ENCODE data around the gene SCN3B. TPM values are rescaled to one million over a fixed set of nuclear protein-coding genes. Genes with fewer than 3 reads are reported as not detected.

The SCN3B gene
- total RNA-seq, 1 experiment from 2014 or later, result 0.79 TPM

- ATAC-seq (no peak), DNase-seq (ENCODE audit: low spot score) (no peak)
- H3K9me3 Mint-ChIP-seq, result no peaks in the 10 kb centered on the region
- H3K27me3 Mint-ChIP-seq (ENCODE audit: low read depth), result no peaks in the 10 kb centered on the region
- TF ChIP-seq FOXP4 (CRISPR knock-in tag; IDR thresholded peaks at IDR 0.05) (no peak), ZNF219 (CRISPR knock-in tag; IDR thresholded peaks at IDR 0.05; ENCODE audit: borderline replicate concordance) (no peak), JUN (CRISPR knock-in tag; IDR thresholded peaks at IDR 0.05) (no peak), ZNF423 (CRISPR knock-in tag; IDR thresholded peaks at IDR 0.05) (no peak), ZNF232 (CRISPR knock-in tag; IDR thresholded peaks at IDR 0.05) (no peak), MYBL2 (CRISPR knock-in tag; IDR thresholded peaks at IDR 0.05) (no peak), ZNF532 (CRISPR knock-in tag; IDR thresholded peaks at IDR 0.05; ENCODE audit: borderline replicate concordance) (no peak), HMGA2 (CRISPR knock-in tag; IDR thresholded peaks at IDR 0.05) (no peak), KAT7 (CRISPR knock-in tag; IDR thresholded peaks at IDR 0.05; ENCODE audit: borderline replicate concordance) (no peak), RORB (CRISPR knock-in tag; IDR thresholded peaks at IDR 0.05) (no peak), SMAD4 (CRISPR knock-in tag; IDR thresholded peaks at IDR 0.05) (no peak), CREB1 (CRISPR knock-in tag; IDR thresholded peaks at IDR 0.05) (no peak), GRHL2 (CRISPR knock-in tag; IDR thresholded peaks at IDR 0.05; ENCODE audit: insufficient replicate concordance, severe bottlenecking) (no peak)
- TF ChIP-seq, protein P1, sequence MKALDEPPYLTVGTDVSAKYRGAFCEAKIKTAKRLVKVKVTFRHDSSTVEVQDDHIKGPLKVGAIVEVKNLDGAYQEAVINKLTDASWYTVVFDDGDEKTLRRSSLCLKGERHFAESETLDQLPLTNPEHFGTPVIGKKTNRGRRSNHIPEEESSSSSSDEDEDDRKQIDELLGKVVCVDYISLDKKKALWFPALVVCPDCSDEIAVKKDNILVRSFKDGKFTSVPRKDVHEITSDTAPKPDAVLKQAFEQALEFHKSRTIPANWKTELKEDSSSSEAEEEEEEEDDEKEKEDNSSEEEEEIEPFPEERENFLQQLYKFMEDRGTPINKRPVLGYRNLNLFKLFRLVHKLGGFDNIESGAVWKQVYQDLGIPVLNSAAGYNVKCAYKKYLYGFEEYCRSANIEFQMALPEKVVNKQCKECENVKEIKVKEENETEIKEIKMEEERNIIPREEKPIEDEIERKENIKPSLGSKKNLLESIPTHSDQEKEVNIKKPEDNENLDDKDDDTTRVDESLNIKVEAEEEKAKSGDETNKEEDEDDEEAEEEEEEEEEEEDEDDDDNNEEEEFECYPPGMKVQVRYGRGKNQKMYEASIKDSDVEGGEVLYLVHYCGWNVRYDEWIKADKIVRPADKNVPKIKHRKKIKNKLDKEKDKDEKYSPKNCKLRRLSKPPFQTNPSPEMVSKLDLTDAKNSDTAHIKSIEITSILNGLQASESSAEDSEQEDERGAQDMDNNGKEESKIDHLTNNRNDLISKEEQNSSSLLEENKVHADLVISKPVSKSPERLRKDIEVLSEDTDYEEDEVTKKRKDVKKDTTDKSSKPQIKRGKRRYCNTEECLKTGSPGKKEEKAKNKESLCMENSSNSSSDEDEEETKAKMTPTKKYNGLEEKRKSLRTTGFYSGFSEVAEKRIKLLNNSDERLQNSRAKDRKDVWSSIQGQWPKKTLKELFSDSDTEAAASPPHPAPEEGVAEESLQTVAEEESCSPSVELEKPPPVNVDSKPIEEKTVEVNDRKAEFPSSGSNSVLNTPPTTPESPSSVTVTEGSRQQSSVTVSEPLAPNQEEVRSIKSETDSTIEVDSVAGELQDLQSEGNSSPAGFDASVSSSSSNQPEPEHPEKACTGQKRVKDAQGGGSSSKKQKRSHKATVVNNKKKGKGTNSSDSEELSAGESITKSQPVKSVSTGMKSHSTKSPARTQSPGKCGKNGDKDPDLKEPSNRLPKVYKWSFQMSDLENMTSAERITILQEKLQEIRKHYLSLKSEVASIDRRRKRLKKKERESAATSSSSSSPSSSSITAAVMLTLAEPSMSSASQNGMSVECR (CRISPR knock-in tag; IDR thresholded peaks at IDR 0.05; ENCODE audit: borderline replicate concordance), result no peak
- TF ChIP-seq, protein P2, sequence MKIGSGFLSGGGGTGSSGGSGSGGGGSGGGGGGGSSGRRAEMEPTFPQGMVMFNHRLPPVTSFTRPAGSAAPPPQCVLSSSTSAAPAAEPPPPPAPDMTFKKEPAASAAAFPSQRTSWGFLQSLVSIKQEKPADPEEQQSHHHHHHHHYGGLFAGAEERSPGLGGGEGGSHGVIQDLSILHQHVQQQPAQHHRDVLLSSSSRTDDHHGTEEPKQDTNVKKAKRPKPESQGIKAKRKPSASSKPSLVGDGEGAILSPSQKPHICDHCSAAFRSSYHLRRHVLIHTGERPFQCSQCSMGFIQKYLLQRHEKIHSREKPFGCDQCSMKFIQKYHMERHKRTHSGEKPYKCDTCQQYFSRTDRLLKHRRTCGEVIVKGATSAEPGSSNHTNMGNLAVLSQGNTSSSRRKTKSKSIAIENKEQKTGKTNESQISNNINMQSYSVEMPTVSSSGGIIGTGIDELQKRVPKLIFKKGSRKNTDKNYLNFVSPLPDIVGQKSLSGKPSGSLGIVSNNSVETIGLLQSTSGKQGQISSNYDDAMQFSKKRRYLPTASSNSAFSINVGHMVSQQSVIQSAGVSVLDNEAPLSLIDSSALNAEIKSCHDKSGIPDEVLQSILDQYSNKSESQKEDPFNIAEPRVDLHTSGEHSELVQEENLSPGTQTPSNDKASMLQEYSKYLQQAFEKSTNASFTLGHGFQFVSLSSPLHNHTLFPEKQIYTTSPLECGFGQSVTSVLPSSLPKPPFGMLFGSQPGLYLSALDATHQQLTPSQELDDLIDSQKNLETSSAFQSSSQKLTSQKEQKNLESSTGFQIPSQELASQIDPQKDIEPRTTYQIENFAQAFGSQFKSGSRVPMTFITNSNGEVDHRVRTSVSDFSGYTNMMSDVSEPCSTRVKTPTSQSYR (CRISPR knock-in tag; IDR thresholded peaks at IDR 0.05), result no peak
- TF ChIP-seq, protein P3, sequence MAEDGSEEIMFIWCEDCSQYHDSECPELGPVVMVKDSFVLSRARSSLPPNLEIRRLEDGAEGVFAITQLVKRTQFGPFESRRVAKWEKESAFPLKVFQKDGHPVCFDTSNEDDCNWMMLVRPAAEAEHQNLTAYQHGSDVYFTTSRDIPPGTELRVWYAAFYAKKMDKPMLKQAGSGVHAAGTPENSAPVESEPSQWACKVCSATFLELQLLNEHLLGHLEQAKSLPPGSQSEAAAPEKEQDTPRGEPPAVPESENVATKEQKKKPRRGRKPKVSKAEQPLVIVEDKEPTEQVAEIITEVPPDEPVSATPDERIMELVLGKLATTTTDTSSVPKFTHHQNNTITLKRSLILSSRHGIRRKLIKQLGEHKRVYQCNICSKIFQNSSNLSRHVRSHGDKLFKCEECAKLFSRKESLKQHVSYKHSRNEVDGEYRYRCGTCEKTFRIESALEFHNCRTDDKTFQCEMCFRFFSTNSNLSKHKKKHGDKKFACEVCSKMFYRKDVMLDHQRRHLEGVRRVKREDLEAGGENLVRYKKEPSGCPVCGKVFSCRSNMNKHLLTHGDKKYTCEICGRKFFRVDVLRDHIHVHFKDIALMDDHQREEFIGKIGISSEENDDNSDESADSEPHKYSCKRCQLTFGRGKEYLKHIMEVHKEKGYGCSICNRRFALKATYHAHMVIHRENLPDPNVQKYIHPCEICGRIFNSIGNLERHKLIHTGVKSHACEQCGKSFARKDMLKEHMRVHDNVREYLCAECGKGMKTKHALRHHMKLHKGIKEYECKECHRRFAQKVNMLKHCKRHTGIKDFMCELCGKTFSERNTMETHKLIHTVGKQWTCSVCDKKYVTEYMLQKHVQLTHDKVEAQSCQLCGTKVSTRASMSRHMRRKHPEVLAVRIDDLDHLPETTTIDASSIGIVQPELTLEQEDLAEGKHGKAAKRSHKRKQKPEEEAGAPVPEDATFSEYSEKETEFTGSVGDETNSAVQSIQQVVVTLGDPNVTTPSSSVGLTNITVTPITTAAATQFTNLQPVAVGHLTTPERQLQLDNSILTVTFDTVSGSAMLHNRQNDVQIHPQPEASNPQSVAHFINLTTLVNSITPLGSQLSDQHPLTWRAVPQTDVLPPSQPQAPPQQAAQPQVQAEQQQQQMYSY (CRISPR knock-in tag; IDR thresholded peaks at IDR 0.05), result no peak
- POLR2A ChIA-PET, result no interaction called here
- H3K27ac Mint-ChIP-seq, result no peak overlapping the region
- H3K4me3 Mint-ChIP-seq, result no peak overlapping the region
- CTCF ChIA-PET, result interaction anchor here (1.0 kb wide), 1 partner anchor 13 kb away, joined by 3 read pairs; no protein-coding TSS in a partner anchor
- no peaks in the 10 kb centered on the region for H3K4me1 Mint-ChIP-seq
- no peaks in the 10 kb centered on the region for H3K36me3 Mint-ChIP-seq
These were observed 40.1 kb upstream of the SCN3B start for GRCh38 chr11:123694551-123694950.
